ENCODE measurements around the gene LIPC.

- TF ChIP-seq CTCF (IDR thresholded peaks at IDR 0.05) (no peak), GATA2 (CRISPR knock-in tag; IDR thresholded peaks at IDR 0.05) (no peak), NFIC (IDR thresholded peaks at IDR 0.05; ENCODE audit: borderline replicate concordance) (no peak), REST (IDR thresholded peaks at IDR 0.05; ENCODE audit: low read depth, low read length) (no peak), FOXM1 (IDR thresholded peaks at IDR 0.05; ENCODE audit: low read depth) (no peak), FOXJ3 (CRISPR knock-in tag; IDR thresholded peaks at IDR 0.05) (no peak), POLR2AphosphoS5 (IDR thresholded peaks at IDR 0.05; ENCODE audit: low read depth, low read length) (no peak), MAX (IDR thresholded peaks at IDR 0.05; ENCODE audit: low read depth) (no peak), RAD21 (IDR thresholded peaks at IDR 0.05; ENCODE audit: low read length) (no peak), YY1 (IDR thresholded peaks at IDR 0.05; ENCODE audit: low read depth) (no peak)
These were observed 39.1 kb upstream of the LIPC start for GRCh38 chr15:58392611-58393161.
